Dermis blood vessel endothelial cell (primary cell): ENCODE results near the gene EIF3F. TPM values are rescaled to one million over a fixed set of nuclear protein-coding genes. Genes with fewer than 3 reads are reported as not detected.
"Not testable (repeated sequence)": the region's sequence is repeated elsewhere in the genome, so short reads cannot be mapped to it uniquely, and the experiment has no call there.

Experiments
- DNase-seq: peaks from one replicate; pipeline ENCODE4 v3.0.0; 2010
- total RNA-seq: library from RNA; depleted of rRNA; stranded (reverse); fragments of >200 nt; gene quantifications from 2 replicates; pipeline ENCODE4 v1.2.3, GENCODE V29; 2014

The EIF3F gene
- 240 and 255 TPM in 2 replicates for total RNA-seq

GRCh38 chr11:7986768-7987559 is at the start of gene EIF3F:
EIF3F (plus strand) TSS chr11:7987337; CDS start chr11:7987353, 16 bp downstream.
- DNase-seq = peak; percentile 100

GRCh38 chr11:7941146-7941545 is 46.0 kb upstream of the EIF3F start:
- DNase-seq = no peak

- no peak for DNase-seq
Observed at GRCh38 chr11:7941608-7942007, 45.5 kb upstream of the EIF3F start, which contains the start of gene OR10A3. OR10A3 (minus strand) TSS chr11:7941708; CDS start chr11:7939520, 2,188 bp downstream.

- no peak for DNase-seq
Observed at GRCh38 chr11:7944123-7944522, 43.0 kb upstream of the EIF3F start.

GRCh38 chr11:7949934-7950333 is 37.2 kb upstream of the EIF3F start:
- DNase-seq = no peak

- no peak for DNase-seq
Observed at GRCh38 chr11:7955191-7955590, 31.9 kb upstream of the EIF3F start.

GRCh38 chr11:7964261-7964660 is 22.9 kb upstream of the EIF3F start:
- DNase-seq = no peak

GRCh38 chr11:7964873-7965272 is 22.3 kb upstream of the EIF3F start:
- DNase-seq = no peak

GRCh38 chr11:7965386-7965785 is 21.8 kb upstream of the EIF3F start, which contains the start of gene NLRP10:
NLRP10 (minus strand) TSS chr11:7965447; CDS start chr11:7963495, 1,952 bp downstream.
- no peak for DNase-seq

GRCh38 chr11:7967097-7967496 is 20.0 kb upstream of the EIF3F start:
- no peak for DNase-seq

GRCh38 chr11:7967826-7968225 is 19.3 kb upstream of the EIF3F start:
- DNase-seq = no peak

GRCh38 chr11:7968686-7969085 is 18.5 kb upstream of the EIF3F start:
- no peak for DNase-seq

GRCh38 chr11:7969756-7970646 is 17.1 kb upstream of the EIF3F start:
- DNase-seq = no peak

- no peak for DNase-seq
Observed at GRCh38 chr11:7971846-7972245, 15.3 kb upstream of the EIF3F start.

GRCh38 chr11:7973011-7973410 is 14.1 kb upstream of the EIF3F start:
- DNase-seq = no peak

- DNase-seq = no peak
Observed at GRCh38 chr11:7974668-7975067, 12.5 kb upstream of the EIF3F start.

- peak; percentile 84 for DNase-seq
Observed at GRCh38 chr11:7977232-7977917, 9.8 kb upstream of the EIF3F start.

GRCh38 chr11:7981619-7982157 is 5.4 kb upstream of the EIF3F start:
- DNase-seq = no peak

GRCh38 chr11:7982582-7983119 is 4.5 kb upstream of the EIF3F start:
- no peak for DNase-seq

GRCh38 chr11:7983832-7984590 is 3.1 kb upstream of the EIF3F start:
- DNase-seq = no peak

GRCh38 chr11:7987560-7987883 is 385 bp downstream of the EIF3F start:
- DNase-seq = not testable (repeated sequence)
